Cardiac septum (tissue), 1 donor: ENCODE data around the gene CRYZL1. TPM values are rescaled to one million over a fixed set of nuclear protein-coding genes. Genes with fewer than 3 reads are reported as not detected.
A peak's percentile ranks its signal among the peaks of the same experiment; 100 is the strongest.
"Not testable (repeated sequence)": the region's sequence is repeated elsewhere in the genome, so short reads cannot be mapped to it uniquely, and the experiment has no call there.

Experiments
- DNase-seq: peaks from one replicate; pipeline ENCODE4 v3.0.0-alpha.2; 2020; ENCODE audit warnings: low spot score
- intact Hi-C: fragments of 100-400 bp; cut with DNase I; formaldehyde crosslinking; loops from one replicate; pipeline ENCODE4 v1.14.0; 2022
- total RNA-seq: library from RNA; stranded (reverse); fragmentation: NEBNext Ultra II Directional; extraction: Animal tissue kit (Norgen Biotek cat#: 25700); gene quantifications from one replicate; pipeline ENCODE4 v1.2.1, GENCODE V29; 2021
- donor health status: DM: no; HTN: no; CAD: no.

Gene CRYZL1
- total RNA-seq, 1 donor from 2014 or later = 23.0 TPM

GRCh38 chr21:33642896-33643657 lies 1.5 kb upstream of the CRYZL1 start:
- DNase-seq = no peak
- intact Hi-C loops = loop anchor here (5.0 to 10.0 kb wide), 2 partner anchors 119 to 252 kb away; no protein-coding TSS in a partner anchor

- peak; percentile 100 for DNase-seq
- intact Hi-C loops = loop anchor here (5.0 to 10.0 kb wide), 2 partner anchors 120 to 253 kb away; no protein-coding TSS in a partner anchor
These were observed 720 bp upstream of the CRYZL1 start, which contains the start of gene ITSN1 for GRCh38 chr21:33642027-33642895. TSS of gene ITSN1 (plus strand) at chr21:33642501. CDS start at chr21:33718829, 76,328 bp downstream.

- no peak for DNase-seq
- intact Hi-C loops = loop anchor here (5.0 to 10.0 kb wide), 2 partner anchors 121 to 254 kb away; no protein-coding TSS in a partner anchor
These were observed 717 bp downstream of the CRYZL1 start for GRCh38 chr21:33640697-33641351.

GRCh38 chr21:33634254-33634653 lies 7.3 kb downstream of the CRYZL1 start:
- DNase-seq = no peak
- intact Hi-C loops = no loop called here

DNA sequence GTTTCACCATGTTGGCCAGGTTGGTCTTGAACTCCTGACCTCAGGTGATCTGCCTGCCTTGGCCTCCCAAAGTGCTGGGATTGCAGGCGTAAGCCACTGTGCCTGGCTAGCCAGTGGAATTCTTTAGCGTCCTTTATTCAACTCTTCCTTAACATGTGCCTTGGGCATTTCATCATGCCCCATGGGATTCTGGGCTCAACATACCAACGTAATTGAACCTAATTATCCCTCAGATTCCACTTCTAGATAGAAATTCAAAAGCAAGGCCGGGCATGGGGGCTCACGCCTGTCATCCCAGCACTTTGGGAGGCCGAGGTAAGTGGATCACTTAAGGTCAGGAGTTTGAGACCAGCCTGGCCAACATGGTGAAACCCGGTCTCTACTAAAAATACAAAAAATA lies 15.4 kb downstream of the CRYZL1 start:
- intact Hi-C loops, DNase-seq: not testable (repeated sequence)

DNA sequence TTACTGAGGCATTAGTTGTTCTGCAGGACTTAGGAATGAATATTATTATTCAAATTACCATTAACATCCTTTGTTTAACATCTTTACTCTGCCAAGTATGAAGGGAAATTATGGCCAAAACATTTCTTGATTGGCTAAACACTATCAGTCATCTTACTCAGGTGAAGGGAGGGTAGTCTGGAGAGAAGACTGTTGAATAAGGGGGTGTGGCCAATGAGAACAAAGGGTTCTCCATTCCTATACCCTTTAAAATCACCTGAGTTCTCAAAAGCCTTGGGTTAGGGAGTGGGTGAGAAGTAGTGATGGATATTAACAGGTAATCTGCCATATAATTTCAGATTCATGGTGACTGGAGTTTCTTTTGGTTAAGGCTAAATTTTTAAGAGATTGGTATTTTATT lies 19.3 kb downstream of the CRYZL1 start:
- intact Hi-C loops = no loop called here
- no peak for DNase-seq

DNA sequence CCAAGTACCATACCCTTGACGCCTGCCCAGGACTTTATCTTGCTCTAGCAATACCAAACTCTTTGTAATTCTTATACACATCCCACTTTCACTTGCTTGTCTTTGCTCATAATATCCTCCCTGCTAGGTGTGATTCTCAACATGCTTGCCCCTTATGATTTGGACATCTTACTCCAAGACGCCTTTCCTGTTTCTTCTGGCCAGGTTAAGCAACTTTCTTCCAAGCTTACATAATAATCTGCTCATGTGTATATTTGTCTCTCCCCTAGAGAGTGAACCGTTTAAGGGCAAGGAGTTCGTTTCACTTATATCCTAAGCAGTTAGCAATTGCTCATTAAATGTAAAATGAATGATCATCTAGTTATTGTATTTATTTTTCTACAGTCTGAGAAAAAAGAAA lies 21.8 kb downstream of the CRYZL1 start:
- intact Hi-C loops = no loop called here

GRCh38 chr21:33618407-33618806 lies 23.1 kb downstream of the CRYZL1 start:
- no peak for DNase-seq
- intact Hi-C loops = no loop called here

More for the DNA sequence above, 21.8 kb downstream of the CRYZL1 start:
- DNase-seq = no peak

- intact Hi-C loops, DNase-seq: not testable (repeated sequence)
These were observed 24.0 kb downstream of the CRYZL1 start for GRCh38 chr21:33617565-33617964.

GRCh38 chr21:33611006-33611744 lies 30.4 kb downstream of the CRYZL1 start:
- no peak for DNase-seq

GRCh38 chr21:33608559-33608958 lies 33.0 kb downstream of the CRYZL1 start:
- DNase-seq = no peak
- intact Hi-C loops = no loop called here

More at GRCh38 chr21:33611006-33611744, 30.4 kb downstream of the CRYZL1 start:
- intact Hi-C loops = no loop called here

DNA sequence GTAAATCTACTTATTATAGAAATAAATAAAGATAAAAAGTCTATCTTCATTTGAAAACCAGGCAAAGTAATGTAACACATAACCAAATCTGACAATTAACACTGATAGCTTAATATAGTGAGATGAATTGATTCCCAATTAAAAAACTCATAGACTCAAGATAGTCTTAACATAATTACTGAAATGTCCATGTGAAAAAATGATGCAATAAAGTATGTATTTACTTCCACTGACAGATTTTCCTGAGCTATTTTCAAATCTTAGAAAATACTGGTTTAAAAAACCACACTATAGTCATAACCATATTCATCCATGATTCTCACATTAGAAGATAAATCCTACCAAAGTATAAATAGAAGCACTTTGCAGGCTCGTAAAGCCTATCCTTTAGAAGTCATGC lies 43.5 kb downstream of the CRYZL1 start:
- intact Hi-C loops = no loop called here
- DNase-seq = no peak

DNA sequence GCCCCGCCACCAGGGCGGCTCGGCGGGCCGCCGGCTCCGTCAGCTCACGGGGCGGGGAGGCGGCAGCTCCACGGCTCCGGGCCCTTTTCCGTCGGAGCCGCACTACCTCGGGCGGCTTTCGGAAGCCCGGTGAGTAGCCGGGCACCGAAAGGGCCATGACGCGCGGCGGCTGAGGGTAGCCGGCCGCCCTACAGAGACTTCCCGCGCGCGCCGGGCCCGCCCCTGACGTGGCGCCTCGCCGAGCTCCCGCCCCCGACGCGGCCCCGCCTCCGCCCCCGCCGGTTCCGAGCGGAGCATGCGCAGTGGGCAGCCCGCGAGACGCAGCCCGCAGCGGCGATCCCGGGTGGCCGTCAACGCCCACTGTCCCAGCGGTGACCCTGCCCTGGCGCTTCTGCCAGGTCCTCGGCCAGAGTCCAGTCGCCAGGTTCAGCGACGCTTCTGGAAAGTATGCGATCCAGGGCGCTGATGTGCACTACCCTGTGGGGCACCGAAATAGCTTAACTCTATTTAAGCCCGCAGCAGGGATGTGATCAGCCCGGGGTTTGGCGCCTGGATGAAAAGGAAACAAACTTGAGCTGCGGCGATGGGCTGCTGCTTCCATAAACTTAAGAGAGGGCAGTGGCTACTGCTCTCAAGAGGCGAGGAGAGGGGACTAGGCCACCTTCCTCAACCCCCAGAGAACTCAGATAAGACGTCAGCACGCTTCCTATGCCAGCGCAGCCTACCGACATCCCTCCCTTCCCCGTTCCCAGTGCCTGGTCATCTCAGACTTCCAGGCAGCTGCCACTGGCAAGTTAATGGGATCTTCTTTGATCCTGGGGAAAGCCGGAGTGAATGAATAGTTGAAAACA lies 52.8 kb downstream of the CRYZL1 start, which contains the start of gene DONSON:
Gene DONSON (minus strand): TSS at position 200 of the 851 bp plus-strand sequence. CDS start 43 bp downstream, at position 157.
- peak; percentile 96 for DNase-seq
- intact Hi-C loops = loop anchor here (2.0 kb wide), 1 partner anchor 46 kb away; the partner anchor contains the start of genes GART and SON

GRCh38 chr21:33587792-33588484 lies 53.6 kb downstream of the CRYZL1 start:
- intact Hi-C loops = loop anchor here (2.0 kb wide), 1 partner anchor 45 kb away; the partner anchor contains the start of genes GART and SON

GRCh38 chr21:33586927-33587326 lies 54.6 kb downstream of the CRYZL1 start:
- intact Hi-C loops = no loop called here

More at GRCh38 chr21:33587792-33588484, 53.6 kb downstream of the CRYZL1 start:
- DNase-seq = peak; percentile 76

DNA sequence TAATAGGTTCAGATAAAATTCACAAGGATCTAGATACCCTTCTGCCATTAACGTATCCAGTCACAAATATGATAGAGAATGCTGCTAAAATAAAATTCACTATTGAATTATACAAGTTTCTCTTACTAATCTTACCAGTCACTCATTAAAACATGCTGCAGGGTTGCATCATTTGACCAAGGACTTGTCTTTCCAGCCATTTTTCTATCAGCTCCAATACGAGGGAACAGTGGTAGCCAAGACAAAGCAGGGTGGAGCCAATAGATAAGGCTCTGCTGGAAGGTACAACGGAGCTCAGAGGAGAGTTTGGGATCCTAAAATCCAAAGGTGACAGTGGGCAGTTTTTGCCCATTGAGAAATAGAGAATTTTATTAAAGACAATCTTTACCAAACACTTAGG lies 57.1 kb downstream of the CRYZL1 start:
- no peak for DNase-seq
- intact Hi-C loops = no loop called here

More at GRCh38 chr21:33586927-33587326, 54.6 kb downstream of the CRYZL1 start:
- no peak for DNase-seq

- DNase-seq = no peak
- intact Hi-C loops = no loop called here
These were observed 62.5 kb downstream of the CRYZL1 start for GRCh38 chr21:33578959-33579542.
